A673 (cell line): Measurements from ENCODE around the gene NCAPH2.

Experiments
- CTCF ChIP-seq: fragments of 300-800, 200-600 bp; sonication (generic); conservative IDR thresholded peaks from 2 replicates; pipeline ENCODE4 v1.5.1; 2017; ENCODE audit warnings: low read depth, mild to moderate bottlenecking, antibody characterized with exemption, low read length, moderate library complexity, mixed read lengths
- EZH2 ChIP-seq: fragments of 200-600 bp; sonication (generic); IDR thresholded peaks from 2 replicates; pipeline ENCODE4 v1.6.1; 2017; ENCODE audit warnings: borderline replicate concordance, low read depth, mild to moderate bottlenecking, mixed read lengths, antibody characterized with exemption, low read length; ENCODE audit not compliant: poor library complexity, severe bottlenecking

GRCh38 chr22:50497093-50497492 lies 10.9 kb upstream of the NCAPH2 start:
- TF ChIP-seq CTCF (no peak), EZH2 (no peak)
